SU-DHL-6 (cell line): ENCODE results near the gene FIS1.

Source experiments
- H2AFZ ChIP-seq: fragments of 200-600 bp; sonication (generic); 2 replicates; pipeline ENCODE4 v1.6.1; 2014; ENCODE audit warnings: low read depth, mild to moderate bottlenecking, moderate library complexity, mixed read lengths, antibody characterized with exemption, low read length; ENCODE audit not compliant: severe bottlenecking
- H3F3A ChIP-seq: fragments of 200-600 bp; shearing (Covaris generic); 2 replicates; pipeline ENCODE4 v1.6.0; 2016; ENCODE audit warnings: antibody characterized with exemption, mild to moderate bottlenecking; ENCODE audit not compliant: insufficient read depth
- H3K27ac ChIP-seq: fragments of 200-600 bp; sonication (generic); 2 replicates; pipeline ENCODE4 v1.5.1; 2016; ENCODE audit warnings: low read depth, mild to moderate bottlenecking, low read length, moderate library complexity, mixed read lengths
- H3K27me3 ChIP-seq: fragments of 200-600 bp; sonication (generic), shearing (Covaris generic); 2 replicates; pipeline ENCODE4 v1.6.0; 2014; ENCODE audit warnings: mild to moderate bottlenecking, low read length
- H3K36me3 ChIP-seq: fragments of 200-600 bp; sonication (generic); 2 replicates; pipeline ENCODE4 v1.6.1; 2014; ENCODE audit warnings: mild to moderate bottlenecking, low read length, mixed read lengths
- H3K4me2 ChIP-seq: fragments of 300-600, 200-600 bp; shearing (Covaris generic), sonication (generic); 2 replicates; pipeline ENCODE4 v1.6.0; 2014; ENCODE audit warnings: low read length, low read depth, mild to moderate bottlenecking; ENCODE audit not compliant: poor library complexity, severe bottlenecking
- H3K4me3 ChIP-seq: fragments of 200-600 bp; sonication (generic); 2 replicates; pipeline ENCODE4 v1.5.1; 2014; ENCODE audit warnings: antibody characterized with exemption, low read length, mild to moderate bottlenecking, mixed read lengths; ENCODE audit not compliant: insufficient read depth, poor library complexity, severe bottlenecking
- H3K79me2 ChIP-seq: fragments of 200-600 bp; sonication (generic); 2 replicates; pipeline ENCODE4 v1.6.1; 2014; ENCODE audit warnings: mild to moderate bottlenecking, low read length, moderate library complexity; ENCODE audit not compliant: insufficient read depth
- H3K9ac ChIP-seq: fragments of 200-600 bp; sonication (generic); 2 replicates; pipeline ENCODE4 v1.7.0; 2014; ENCODE audit warnings: mild to moderate bottlenecking, low read length
- H3K9me2 ChIP-seq: fragments of 200-600 bp; sonication (generic); replicated peaks from 2 replicates; pipeline ENCODE4 v1.6.1; 2014; ENCODE audit warnings: low read length; ENCODE audit not compliant: insufficient read depth
- H3K9me3 ChIP-seq: fragments of 200-600 bp; sonication (generic); 2 replicates; pipeline ENCODE4 v1.6.1; 2014; ENCODE audit warnings: low read length, mixed read lengths; ENCODE audit not compliant: insufficient read depth
- H4K20me1 ChIP-seq: fragments of 200-600 bp; sonication (generic); 2 replicates; pipeline ENCODE4 v1.6.1; 2014; ENCODE audit warnings: low read depth, mild to moderate bottlenecking, antibody characterized with exemption, low read length, moderate library complexity, mixed read lengths
- CTCF ChIP-seq: fragments of 200-600 bp; sonication (generic); IDR thresholded peaks from one replicate; pipeline ENCODE4 v1.5.1; 2017; ENCODE audit warnings: antibody characterized with exemption, mild to moderate bottlenecking, low read length, moderate library complexity; ENCODE audit not compliant: insufficient read depth, poor library complexity, severe bottlenecking
- EZH2phosphoT487 ChIP-seq: fragments of 200-600 bp; sonication (generic), shearing (Covaris generic); conservative IDR thresholded peaks from 2 replicates; pipeline ENCODE4 v1.6.1; 2018; ENCODE audit warnings: mild to moderate bottlenecking, antibody characterized with exemption, low read length, moderate library complexity, mixed read lengths

The FIS1 gene

GRCh38 chr7:101231644-101232043 lies 13.2 kb downstream of the FIS1 start:
- H2AFZ ChIP-seq: no peak overlapping the region
- no peaks in the 10 kb centered on the region for H3K9me2 ChIP-seq
- TF ChIP-seq CTCF (no peak), EZH2phosphoT487 (no peak)
- no peak overlapping the region for H3K27ac ChIP-seq
- no peaks in the 10 kb centered on the region for H3K79me2 ChIP-seq
- no peaks in the 10 kb centered on the region for H4K20me1 ChIP-seq
- H3K27me3 ChIP-seq: no peaks in the 10 kb centered on the region
- no peaks in the 10 kb centered on the region for H3F3A ChIP-seq
- H3K9ac ChIP-seq: no peak overlapping the region
- no peaks in the 10 kb centered on the region for H3K36me3 ChIP-seq
- H3K4me3 ChIP-seq: no peak overlapping the region
- no peak overlapping the region for H3K4me2 ChIP-seq
- no peaks in the 10 kb centered on the region for H3K9me3 ChIP-seq

DNA sequence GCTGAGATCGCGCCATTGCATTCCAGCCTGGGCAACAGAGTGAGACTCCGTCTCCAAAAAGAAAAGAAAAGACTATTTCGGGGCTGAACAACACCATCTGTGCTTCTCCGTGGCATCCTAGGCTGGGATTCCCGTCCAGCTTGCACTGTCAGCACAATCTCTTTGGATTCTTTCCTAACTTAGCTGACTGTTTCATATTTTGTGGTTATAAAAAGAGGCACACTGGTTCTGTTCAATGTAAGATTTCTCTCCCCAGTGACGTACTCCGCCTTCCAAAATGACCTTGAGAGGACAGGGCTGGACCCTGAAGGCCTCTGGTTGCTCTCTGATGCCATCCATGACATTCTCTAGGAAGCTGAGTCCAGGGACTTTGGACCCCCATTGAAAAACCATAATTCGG lies 18.2 kb downstream of the FIS1 start:
- Histone ChIP-seq H3F3A (no peaks in the 10 kb centered on the region), H3K27ac (no peak overlapping the region), H3K4me2 (no peak overlapping the region)

GRCh38 chr7:101225650-101226049 lies 19.2 kb downstream of the FIS1 start:
- H3K36me3 ChIP-seq: no peaks in the 10 kb centered on the region
- no peaks in the 10 kb centered on the region for H3K79me2 ChIP-seq
- no peak overlapping the region for H3K27ac ChIP-seq
- no peaks in the 10 kb centered on the region for H3K27me3 ChIP-seq
- H4K20me1 ChIP-seq: no peaks in the 10 kb centered on the region
- H3K9me3 ChIP-seq: no peaks in the 10 kb centered on the region
- no peak overlapping the region for H3K4me3 ChIP-seq
- no peaks in the 10 kb centered on the region for H3K9me2 ChIP-seq
- no peak overlapping the region for H3K4me2 ChIP-seq
- H3K9ac ChIP-seq: no peak overlapping the region
- TF ChIP-seq CTCF (no peak), EZH2phosphoT487 (no peak)
- no peak overlapping the region for H2AFZ ChIP-seq
- no peaks in the 10 kb centered on the region for H3F3A ChIP-seq

More for the DNA sequence above, 18.2 kb downstream of the FIS1 start:
- Histone ChIP-seq H3K9me2 (no peaks in the 10 kb centered on the region), H2AFZ (no peak overlapping the region), H4K20me1 (no peaks in the 10 kb centered on the region), H3K36me3 (no peaks in the 10 kb centered on the region), H3K9me3 (no peaks in the 10 kb centered on the region), H3K9ac (no peak overlapping the region), H3K79me2 (no peaks in the 10 kb centered on the region), H3K4me3 (no peak overlapping the region), H3K27me3 (no peaks in the 10 kb centered on the region)
- TF ChIP-seq CTCF (no peak), EZH2phosphoT487 (no peak)

DNA sequence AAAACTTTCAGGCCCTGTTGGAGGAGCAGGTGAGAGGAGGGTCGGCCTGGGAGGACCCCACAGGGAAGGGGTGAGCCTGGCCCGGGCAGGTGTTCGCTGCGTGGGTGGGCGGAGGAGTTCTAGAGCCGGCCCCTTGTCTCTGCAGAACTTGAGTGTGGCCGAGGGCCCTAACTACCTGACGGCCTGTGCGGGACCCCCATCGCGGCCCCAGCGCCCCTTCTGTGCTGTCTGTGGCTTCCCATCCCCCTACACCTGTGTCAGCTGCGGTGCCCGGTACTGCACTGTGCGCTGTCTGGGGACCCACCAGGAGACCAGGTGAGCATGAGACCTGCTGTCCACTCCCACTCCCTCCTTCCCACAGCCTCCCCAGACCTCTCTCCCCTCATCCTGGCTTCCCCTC lies 21.4 kb downstream of the FIS1 start:
- no peak overlapping the region for H3K4me2 ChIP-seq
- H3K4me3 ChIP-seq: no peak overlapping the region
- peaks cover 7% of the 10 kb centered on the region for H3K79me2 ChIP-seq
- H4K20me1 ChIP-seq: no peaks in the 10 kb centered on the region
- no peaks in the 10 kb centered on the region for H3K36me3 ChIP-seq
- H3F3A ChIP-seq: no peaks in the 10 kb centered on the region
- H3K9me2 ChIP-seq: no peaks in the 10 kb centered on the region
- H3K9me3 ChIP-seq: no peaks in the 10 kb centered on the region
- no peaks in the 10 kb centered on the region for H3K27me3 ChIP-seq
- no peak overlapping the region for H3K9ac ChIP-seq
- H2AFZ ChIP-seq: no peak overlapping the region
- TF ChIP-seq EZH2phosphoT487 (no peak), CTCF (no peak)
- H3K27ac ChIP-seq: no peak overlapping the region
